ENCODE measurements around the gene DBN1.

Gene DBN1

GRCh38 chr5:177472460-177473442, 683 bp downstream of the DBN1 start:
- peak in 1 of 2 donors; percentile 47 for DNase-seq (ENCODE audit: low read depth in 2 of 2)

DNA sequence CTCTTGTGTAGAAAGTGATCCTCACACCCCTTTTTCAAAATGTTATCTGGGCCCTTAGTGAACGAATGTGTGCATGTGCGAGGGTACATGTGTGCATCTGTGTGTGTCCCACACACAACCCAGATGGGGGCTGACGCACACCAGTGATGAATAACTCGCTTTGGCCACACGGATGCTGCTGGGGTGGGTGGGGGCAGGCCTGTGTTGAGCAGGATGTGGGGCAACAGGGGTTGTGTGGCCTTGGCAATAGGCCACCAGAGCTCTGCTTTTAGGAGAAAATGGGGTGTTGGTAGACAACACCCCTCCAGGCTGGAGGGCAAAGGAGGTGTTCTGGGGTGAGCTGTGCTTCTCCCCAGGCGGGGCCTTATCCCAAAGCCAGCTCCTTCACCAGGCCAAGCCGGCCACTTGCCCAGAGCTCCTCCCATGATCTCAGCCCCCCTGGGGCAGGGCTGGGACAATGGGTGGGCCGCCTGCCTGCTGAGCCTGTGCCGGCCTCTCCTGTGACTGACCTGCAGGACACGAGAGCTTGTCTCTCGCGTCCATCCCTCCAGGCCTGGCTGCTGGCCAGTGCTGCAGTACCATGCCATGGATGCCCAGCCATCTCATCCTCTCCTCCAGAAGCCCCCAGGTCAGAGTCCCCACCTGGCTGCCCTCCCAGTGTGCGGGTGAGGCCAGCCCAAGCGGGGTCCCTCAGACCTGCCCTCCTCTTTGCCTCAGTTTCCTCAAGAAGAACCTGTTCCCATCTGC, 1.7 kb downstream of the DBN1 start:
- no peak for DNase-seq (ENCODE audit: low read depth in 2 of 2)

GRCh38 chr5:177470759-177471536, 2.5 kb downstream of the DBN1 start:
- no peak for DNase-seq (ENCODE audit: low read depth in 2 of 2)

GRCh38 chr5:177469750-177470525, 3.5 kb downstream of the DBN1 start:
- DNase-seq (ENCODE audit: low read depth in 2 of 2), result no peak

- DNase-seq (ENCODE audit: low read depth in 2 of 2), result no peak
These were observed 4.5 kb downstream of the DBN1 start for GRCh38 chr5:177468685-177469628.

DNA sequence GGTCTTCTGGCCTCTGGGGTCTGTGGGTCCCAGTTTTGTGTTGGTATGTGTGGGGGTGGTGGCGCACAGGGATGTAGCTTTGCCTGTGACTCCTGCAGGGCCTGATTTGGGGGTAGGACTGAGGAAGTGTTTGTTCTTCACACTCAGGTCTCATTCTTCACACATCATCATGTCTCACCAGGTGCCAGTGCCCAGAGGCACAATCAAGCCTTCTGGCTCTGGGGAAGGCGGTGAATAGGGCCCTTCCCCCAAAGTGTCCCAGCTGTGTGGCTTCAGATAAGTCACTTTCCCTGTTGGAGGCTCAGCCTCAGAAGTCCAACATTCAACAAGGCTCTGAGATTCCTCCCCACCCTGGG, 5.1 kb downstream of the DBN1 start:
- DNase-seq (ENCODE audit: low read depth in 2 of 2), result no peak

GRCh38 chr5:177467436-177467835, 6.0 kb downstream of the DBN1 start:
- no peak for DNase-seq (ENCODE audit: low read depth in 2 of 2)

GRCh38 chr5:177466861-177467260, 6.6 kb downstream of the DBN1 start:
- no peak for DNase-seq (ENCODE audit: low read depth in 2 of 2)

DNA sequence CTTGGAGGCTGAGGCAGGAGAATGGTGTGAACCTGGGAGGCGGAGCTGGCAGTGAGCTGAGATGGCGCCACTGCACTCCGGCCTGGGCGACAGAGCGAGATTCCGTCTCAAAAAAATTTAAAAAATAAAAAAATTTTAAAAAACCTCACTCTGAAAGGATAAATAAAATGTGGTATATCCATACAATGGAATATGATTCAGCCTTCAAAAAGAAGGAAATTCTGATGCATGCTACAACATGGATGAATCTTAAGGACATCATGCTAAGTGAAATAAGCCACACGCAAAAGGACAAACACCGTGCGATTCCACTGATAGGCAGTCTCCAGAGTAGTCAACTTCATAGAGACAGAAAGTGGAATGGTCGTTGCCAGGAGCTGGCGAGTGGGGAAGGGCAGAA, 8.4 kb downstream of the DBN1 start:
- no peak for DNase-seq (ENCODE audit: low read depth in 2 of 2)

GRCh38 chr5:177462021-177462670, 11.3 kb downstream of the DBN1 start:
- no peak for DNase-seq (ENCODE audit: low read depth in 2 of 2)

- DNase-seq (ENCODE audit: low read depth in 2 of 2), result no peak
These were observed 13.4 kb downstream of the DBN1 start for GRCh38 chr5:177459819-177460628.

- no peak for DNase-seq (ENCODE audit: low read depth in 2 of 2)
These were observed 14.1 kb downstream of the DBN1 start for GRCh38 chr5:177459357-177459756.

- DNase-seq (ENCODE audit: low read depth in 2 of 2), result no peak
These were observed 14.5 kb downstream of the DBN1 start for GRCh38 chr5:177458912-177459350.

DNA sequence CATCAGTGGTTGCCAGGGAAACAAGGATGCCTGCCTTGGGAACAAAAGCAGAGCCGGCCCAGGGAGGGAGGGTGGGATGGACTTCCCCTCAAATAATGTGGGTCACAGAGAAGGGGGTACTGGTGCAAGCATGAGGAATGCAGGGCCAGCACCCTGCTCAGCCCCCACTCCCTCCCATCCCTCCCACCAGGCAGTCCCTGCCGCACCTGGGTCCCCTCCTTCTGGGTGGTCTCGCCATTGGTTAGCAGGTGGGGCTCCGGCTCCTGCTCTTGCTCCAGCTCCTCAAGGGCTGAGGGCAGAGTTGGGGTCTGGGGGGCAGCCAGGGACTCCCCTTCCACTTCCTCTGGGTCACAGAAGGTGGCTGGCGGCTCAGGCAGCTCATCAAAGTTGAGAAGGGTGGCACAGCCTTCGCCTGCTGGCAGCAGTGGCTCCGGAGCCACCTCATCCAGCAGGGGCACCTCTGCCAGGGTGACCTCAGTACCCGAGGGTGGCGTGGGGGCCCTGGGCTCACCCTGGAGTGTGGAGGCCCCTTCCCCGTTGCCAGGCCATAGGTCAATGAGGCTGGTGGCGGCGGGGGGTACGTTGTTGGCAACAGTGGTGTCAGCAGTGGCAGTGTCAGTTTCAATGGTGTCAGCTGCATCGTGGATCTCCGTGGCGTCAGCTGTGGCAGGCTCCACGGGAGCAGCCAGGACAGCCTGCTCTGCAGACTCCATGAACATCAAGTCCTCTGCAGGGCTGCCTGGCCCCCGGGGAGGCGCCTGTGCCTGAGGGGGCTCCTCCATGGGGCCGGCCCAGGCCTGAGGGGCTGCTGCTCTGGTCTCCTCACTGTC, 15.4 kb downstream of the DBN1 start:
- DNase-seq (ENCODE audit: low read depth in 2 of 2), result no peak

- DNase-seq (ENCODE audit: low read depth in 2 of 2), result no peak
These were observed 16.2 kb downstream of the DBN1 start for GRCh38 chr5:177456976-177457851.

DNA sequence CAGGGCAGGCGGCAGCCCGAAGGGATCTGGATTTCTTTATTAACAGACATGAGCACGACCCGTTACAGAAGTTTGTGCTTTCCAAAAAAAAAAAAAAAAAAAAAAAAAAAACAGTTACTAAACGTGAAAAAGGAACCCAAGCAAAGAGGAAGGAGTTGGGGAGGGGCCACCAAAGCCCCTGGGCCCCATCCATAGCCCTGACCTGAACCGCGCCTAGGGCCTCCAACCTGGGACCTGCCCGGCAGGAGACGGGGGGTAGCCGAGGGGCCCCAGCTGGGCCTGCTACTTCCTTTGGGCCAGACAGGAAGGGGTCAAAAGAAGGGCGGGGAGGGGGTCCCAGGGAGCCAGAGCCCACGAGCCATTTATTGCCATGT, 16.9 kb downstream of the DBN1 start:
- DNase-seq (ENCODE audit: low read depth in 2 of 2), result no peak

Measured in activated CD4-positive, alpha-beta T cell treated with anti-CD3 and anti-CD28 coated beads for 24 hours (primary cell).